Osteocyte (in vitro differentiated cells): ENCODE results near the gene NRXN3. TPM values are rescaled to one million over a fixed set of nuclear protein-coding genes. Genes with fewer than 3 reads are reported as not detected.

Source experiments
- DNase-seq: peaks from one replicate; pipeline ENCODE4 v3.0.0; 2021; ENCODE audit warnings: mixed read lengths; ENCODE audit not compliant: unreplicated experiment; ENCODE audit errors: extremely low spot score
- H3K27ac Mint-ChIP-seq: one replicate; pipeline ENCODE4 v1.8.0; 2021; ENCODE audit warnings: mild to moderate bottlenecking, mixed read lengths; ENCODE audit not compliant: unreplicated experiment
- H3K27me3 Mint-ChIP-seq: one replicate; pipeline ENCODE4 v1.8.0; 2021; ENCODE audit warnings: mixed read lengths; ENCODE audit not compliant: unreplicated experiment
- H3K36me3 Mint-ChIP-seq: one replicate; pipeline ENCODE4 v1.8.0; 2021; ENCODE audit warnings: mixed read lengths; ENCODE audit not compliant: unreplicated experiment
- H3K4me1 Mint-ChIP-seq: one replicate; pipeline ENCODE4 v1.8.0; 2021; ENCODE audit warnings: mixed read lengths; ENCODE audit not compliant: unreplicated experiment
- H3K4me3 Mint-ChIP-seq: one replicate; pipeline ENCODE4 v1.8.0; 2021; ENCODE audit warnings: mild to moderate bottlenecking, moderate library complexity, mixed read lengths; ENCODE audit not compliant: unreplicated experiment
- H3K9me3 Mint-ChIP-seq: one replicate; pipeline ENCODE4 v1.8.0; 2021; ENCODE audit warnings: mixed read lengths; ENCODE audit not compliant: unreplicated experiment
- total RNA-seq: library from RNA; stranded (reverse); gene quantifications from 2 replicates; pipeline ENCODE4 v1.2.1, GENCODE V29; 2021
- TF ChIP-seq, protein P1 (sequence below): fragments of 200-600 bp; sonication (generic); IDR thresholded peaks from 2 replicates; pipeline ENCODE4 v1.5.0; 2021; ENCODE audit warnings: antibody characterized with exemption, mild to moderate bottlenecking, moderate library complexity

The NRXN3 gene
- total RNA-seq, 1 donor from 2014 or later: 26.5 TPM

GRCh38 chr14:78653173-78653572 is 483.0 kb downstream of the NRXN3 start:
- H3K9me3 Mint-ChIP-seq: no peaks in the 10 kb centered on the region

DNA sequence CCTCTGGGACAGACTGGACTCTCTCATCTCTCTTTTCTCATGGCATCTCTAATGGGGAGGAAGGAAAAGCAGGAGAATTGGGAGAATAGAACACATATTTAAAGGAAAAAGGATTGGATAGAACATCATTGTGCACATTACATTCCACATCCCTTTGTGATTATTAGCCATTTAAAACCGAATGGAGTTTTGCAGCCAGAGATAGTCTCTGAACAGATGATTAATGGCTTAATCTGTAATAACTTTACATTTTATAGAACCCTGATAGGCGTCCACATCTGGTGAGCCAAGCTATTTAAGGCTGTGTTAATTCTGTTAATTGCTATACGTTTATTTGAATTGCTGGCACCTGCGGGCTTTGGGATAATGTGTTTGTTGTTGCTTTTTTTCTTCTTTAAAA is 487.3 kb downstream of the NRXN3 start:
- TF ChIP-seq, protein P1, sequence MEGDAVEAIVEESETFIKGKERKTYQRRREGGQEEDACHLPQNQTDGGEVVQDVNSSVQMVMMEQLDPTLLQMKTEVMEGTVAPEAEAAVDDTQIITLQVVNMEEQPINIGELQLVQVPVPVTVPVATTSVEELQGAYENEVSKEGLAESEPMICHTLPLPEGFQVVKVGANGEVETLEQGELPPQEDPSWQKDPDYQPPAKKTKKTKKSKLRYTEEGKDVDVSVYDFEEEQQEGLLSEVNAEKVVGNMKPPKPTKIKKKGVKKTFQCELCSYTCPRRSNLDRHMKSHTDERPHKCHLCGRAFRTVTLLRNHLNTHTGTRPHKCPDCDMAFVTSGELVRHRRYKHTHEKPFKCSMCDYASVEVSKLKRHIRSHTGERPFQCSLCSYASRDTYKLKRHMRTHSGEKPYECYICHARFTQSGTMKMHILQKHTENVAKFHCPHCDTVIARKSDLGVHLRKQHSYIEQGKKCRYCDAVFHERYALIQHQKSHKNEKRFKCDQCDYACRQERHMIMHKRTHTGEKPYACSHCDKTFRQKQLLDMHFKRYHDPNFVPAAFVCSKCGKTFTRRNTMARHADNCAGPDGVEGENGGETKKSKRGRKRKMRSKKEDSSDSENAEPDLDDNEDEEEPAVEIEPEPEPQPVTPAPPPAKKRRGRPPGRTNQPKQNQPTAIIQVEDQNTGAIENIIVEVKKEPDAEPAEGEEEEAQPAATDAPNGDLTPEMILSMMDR: no peak
- Mint-ChIP-seq H3K4me3 (no peak overlapping the region), H3K36me3 (no peaks in the 10 kb centered on the region), H3K4me1 (no peaks in the 10 kb centered on the region), H3K27ac (no peak overlapping the region), H3K9me3 (no peaks in the 10 kb centered on the region), H3K27me3 (no peaks in the 10 kb centered on the region)
- no peak for DNase-seq

More at GRCh38 chr14:78653173-78653572, 483.0 kb downstream of the NRXN3 start:
- TF ChIP-seq, protein P1: no peak
- Mint-ChIP-seq H3K36me3 (no peaks in the 10 kb centered on the region), H3K4me3 (no peak overlapping the region), H3K27ac (no peak overlapping the region), H3K4me1 (no peaks in the 10 kb centered on the region), H3K27me3 (no peaks in the 10 kb centered on the region)
- DNase-seq: no peak

GRCh38 chr14:78664841-78665240 is 494.7 kb downstream of the NRXN3 start:
- Mint-ChIP-seq H3K27me3 (no peaks in the 10 kb centered on the region), H3K4me1 (no peaks in the 10 kb centered on the region), H3K9me3 (no peaks in the 10 kb centered on the region), H3K36me3 (no peaks in the 10 kb centered on the region), H3K4me3 (no peak overlapping the region), H3K27ac (no peak overlapping the region)
- TF ChIP-seq, protein P1: no peak
- no peak for DNase-seq

DNA sequence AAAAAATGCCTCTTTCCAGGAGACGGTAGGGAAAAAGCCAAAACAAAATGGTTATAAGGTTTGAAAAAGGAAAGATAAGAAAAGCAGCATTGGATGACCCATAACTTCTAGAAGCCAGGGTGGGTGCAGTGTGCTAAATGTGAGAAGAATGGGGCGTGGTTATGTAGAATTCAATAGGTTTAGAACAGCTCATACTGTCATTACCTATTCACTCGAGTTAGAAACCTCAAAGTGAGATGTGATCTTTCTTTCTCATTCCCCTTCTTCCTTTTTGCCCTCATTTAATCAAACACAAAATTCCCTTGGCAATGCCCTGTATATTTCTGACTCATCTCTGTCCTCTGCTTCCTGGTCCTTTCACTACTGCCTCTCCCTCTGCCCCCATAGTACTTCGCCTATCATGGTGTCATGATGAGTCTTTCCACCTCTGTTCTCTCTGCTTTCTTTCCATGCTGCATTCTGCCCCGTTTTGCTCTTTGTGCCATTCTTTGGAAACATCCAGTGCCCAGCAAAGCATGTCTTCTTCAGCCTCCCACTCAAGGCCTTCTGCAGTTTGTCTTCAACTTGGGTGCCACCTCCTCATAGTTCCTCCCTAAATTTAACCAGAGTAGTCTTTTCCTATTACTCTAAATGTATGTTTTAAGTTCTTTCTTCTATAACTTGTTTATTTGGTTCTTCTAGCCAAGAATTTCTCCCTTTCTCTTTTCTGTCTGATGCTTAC is 496.3 kb downstream of the NRXN3 start:
- TF ChIP-seq, protein P1: no peak
- no peak for DNase-seq
- Mint-ChIP-seq H3K27ac (no peak overlapping the region), H3K9me3 (no peaks in the 10 kb centered on the region), H3K27me3 (no peaks in the 10 kb centered on the region), H3K4me3 (no peak overlapping the region), H3K4me1 (no peaks in the 10 kb centered on the region), H3K36me3 (no peaks in the 10 kb centered on the region)

GRCh38 chr14:78667141-78667540 is 497.0 kb downstream of the NRXN3 start:
- no peak overlapping the region for H3K4me3 Mint-ChIP-seq
- DNase-seq: no peak
- no peak overlapping the region for H3K27ac Mint-ChIP-seq
- no peaks in the 10 kb centered on the region for H3K27me3 Mint-ChIP-seq
- no peaks in the 10 kb centered on the region for H3K9me3 Mint-ChIP-seq
- TF ChIP-seq, protein P1: no peak
- no peaks in the 10 kb centered on the region for H3K36me3 Mint-ChIP-seq
- no peaks in the 10 kb centered on the region for H3K4me1 Mint-ChIP-seq
